Ovary (tissue), 3 donors: Measurements from ENCODE around the gene TSHZ2.

Experiments
- POLR2A ChIP-seq: fragments of 450-650 bp; IDR thresholded peaks from one replicate; pipeline ENCODE4 v1.6.1; 2017; ENCODE audit warnings: antibody characterized with exemption, mild to moderate bottlenecking, moderate library complexity
- TF ChIP-seq, protein P1 (sequence below), 3 donors: fragments of 450-650 bp in 2 of 3; fragments of 200-600 bp in 1 of 3; IDR thresholded peaks; one replicate each; pipeline versions ENCODE4 v1.5.1 to v1.8.0; 2016 to 2022; ENCODE audit warnings: antibody characterized with exemption in 3 of 3, mild to moderate bottlenecking in 1 of 3
- donor health status: DM: no; HTN: no; CAD: no.

DNA sequence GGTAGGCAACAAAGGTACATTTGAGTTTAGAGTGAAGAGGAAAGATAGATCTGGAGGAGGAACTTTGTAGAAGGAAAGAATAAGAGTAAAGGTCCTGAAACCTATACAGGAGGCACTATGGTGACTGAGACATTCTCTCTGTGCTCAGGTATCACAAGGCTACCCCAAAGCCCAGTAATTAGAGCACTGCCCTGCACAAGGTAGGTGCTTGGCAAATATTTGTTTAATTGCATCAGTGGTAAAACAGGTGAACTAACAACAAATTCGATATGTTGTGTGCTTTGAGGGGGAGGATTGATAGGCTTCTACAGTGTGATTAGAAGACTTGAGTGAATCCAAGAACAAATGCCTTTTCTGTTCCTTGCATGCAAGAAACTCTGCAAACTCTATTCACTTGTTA lies 6.8 kb upstream of the TSHZ2 start:
- TF ChIP-seq, protein P1, sequence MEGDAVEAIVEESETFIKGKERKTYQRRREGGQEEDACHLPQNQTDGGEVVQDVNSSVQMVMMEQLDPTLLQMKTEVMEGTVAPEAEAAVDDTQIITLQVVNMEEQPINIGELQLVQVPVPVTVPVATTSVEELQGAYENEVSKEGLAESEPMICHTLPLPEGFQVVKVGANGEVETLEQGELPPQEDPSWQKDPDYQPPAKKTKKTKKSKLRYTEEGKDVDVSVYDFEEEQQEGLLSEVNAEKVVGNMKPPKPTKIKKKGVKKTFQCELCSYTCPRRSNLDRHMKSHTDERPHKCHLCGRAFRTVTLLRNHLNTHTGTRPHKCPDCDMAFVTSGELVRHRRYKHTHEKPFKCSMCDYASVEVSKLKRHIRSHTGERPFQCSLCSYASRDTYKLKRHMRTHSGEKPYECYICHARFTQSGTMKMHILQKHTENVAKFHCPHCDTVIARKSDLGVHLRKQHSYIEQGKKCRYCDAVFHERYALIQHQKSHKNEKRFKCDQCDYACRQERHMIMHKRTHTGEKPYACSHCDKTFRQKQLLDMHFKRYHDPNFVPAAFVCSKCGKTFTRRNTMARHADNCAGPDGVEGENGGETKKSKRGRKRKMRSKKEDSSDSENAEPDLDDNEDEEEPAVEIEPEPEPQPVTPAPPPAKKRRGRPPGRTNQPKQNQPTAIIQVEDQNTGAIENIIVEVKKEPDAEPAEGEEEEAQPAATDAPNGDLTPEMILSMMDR (IDR thresholded peaks at IDR 0.05): no peak
- no peak for TF ChIP-seq POLR2A
